KMS-11 (cell line): ENCODE data around the gene MYH11.

ENCODE experiments used
- H2AFZ ChIP-seq: fragments of 200-600 bp; sonication (generic); 2 replicates; pipeline ENCODE4 v1.6.1; 2016; ENCODE audit warnings: antibody characterized with exemption, mixed run types, low read depth
- H3K27ac ChIP-seq: fragments of 200-600 bp; sonication (generic); 2 replicates; pipeline ENCODE4 v1.6.1; 2016; ENCODE audit warnings: mild to moderate bottlenecking, mixed run types
- H3K27me3 ChIP-seq: fragments of 200-600 bp; sonication (generic); 2 replicates; pipeline ENCODE4 v1.6.1; 2017; ENCODE audit warnings: mild to moderate bottlenecking, low read depth, mixed run types, moderate library complexity; ENCODE audit not compliant: insufficient read depth
- H3K36me3 ChIP-seq: fragments of 200-600 bp; sonication (generic); 2 replicates; pipeline ENCODE4 v1.6.1; 2017; ENCODE audit warnings: mild to moderate bottlenecking, mixed run types; ENCODE audit not compliant: insufficient read depth
- H3K4me1 ChIP-seq: fragments of 200-600 bp; sonication (generic); 2 replicates; pipeline ENCODE4 v1.6.1; 2016; ENCODE audit warnings: mild to moderate bottlenecking, low read depth, mixed run types; ENCODE audit not compliant: poor library complexity, severe bottlenecking
- H3K4me2 ChIP-seq: fragments of 200-600 bp; sonication (generic); 2 replicates; pipeline ENCODE4 v1.7.0; 2016; ENCODE audit warnings: mild to moderate bottlenecking, mixed run types
- H3K4me3 ChIP-seq: fragments of 200-600 bp; sonication (generic); IDR thresholded peaks from 2 replicates; pipeline ENCODE4 v1.6.1; 2017; ENCODE audit warnings: low read depth, low read length, mixed read lengths; ENCODE audit not compliant: insufficient read depth
- H3K79me2 ChIP-seq: fragments of 200-600 bp; sonication (generic); 2 replicates; pipeline ENCODE4 v1.6.1; 2016; ENCODE audit warnings: low read depth, mixed run types; ENCODE audit not compliant: insufficient read depth
- H3K9ac ChIP-seq: fragments of 200-600 bp; sonication (generic); 2 replicates; pipeline ENCODE4 v1.6.1; 2016; ENCODE audit warnings: mild to moderate bottlenecking, mixed run types
- H4K20me1 ChIP-seq: fragments of 200-600 bp; sonication (generic); 2 replicates; pipeline ENCODE4 v1.6.1; 2016; ENCODE audit warnings: mild to moderate bottlenecking, mixed run types; ENCODE audit not compliant: insufficient read depth
- TF ChIP-seq, protein P1 (sequence below): fragments of 200-600 bp; sonication (generic); conservative IDR thresholded peaks from 2 replicates; pipeline ENCODE4 v1.6.1; 2017; ENCODE audit warnings: low read depth, mild to moderate bottlenecking, antibody characterized with exemption, low read length, moderate library complexity, mixed read lengths

The MYH11 gene

DNA sequence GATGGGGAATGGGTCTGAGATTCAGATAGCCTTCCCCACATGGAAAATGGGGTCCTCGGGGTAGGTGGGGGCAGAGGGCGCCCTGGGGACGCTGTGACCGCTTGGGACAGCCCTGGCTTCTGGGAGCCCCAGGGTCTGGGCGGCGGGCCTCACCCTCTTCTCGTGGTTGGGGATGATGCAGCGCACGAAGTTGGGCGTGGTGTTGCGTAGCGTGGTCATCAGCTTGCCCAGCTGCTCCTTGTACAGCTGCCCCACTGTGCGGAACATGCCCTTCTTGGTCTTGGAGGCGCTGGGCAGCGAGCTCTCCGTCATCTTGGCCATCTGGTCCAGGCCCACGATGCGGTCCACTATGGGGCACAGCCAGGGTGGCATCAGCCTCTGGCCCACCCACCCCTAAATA is 106.8 kb downstream of the MYH11 start:
- H3K27me3 ChIP-seq: no peaks in the 10 kb centered on the region
- H3K9ac ChIP-seq: no peak overlapping the region
- H3K4me1 ChIP-seq: no peaks in the 10 kb centered on the region
- TF ChIP-seq, protein P1, sequence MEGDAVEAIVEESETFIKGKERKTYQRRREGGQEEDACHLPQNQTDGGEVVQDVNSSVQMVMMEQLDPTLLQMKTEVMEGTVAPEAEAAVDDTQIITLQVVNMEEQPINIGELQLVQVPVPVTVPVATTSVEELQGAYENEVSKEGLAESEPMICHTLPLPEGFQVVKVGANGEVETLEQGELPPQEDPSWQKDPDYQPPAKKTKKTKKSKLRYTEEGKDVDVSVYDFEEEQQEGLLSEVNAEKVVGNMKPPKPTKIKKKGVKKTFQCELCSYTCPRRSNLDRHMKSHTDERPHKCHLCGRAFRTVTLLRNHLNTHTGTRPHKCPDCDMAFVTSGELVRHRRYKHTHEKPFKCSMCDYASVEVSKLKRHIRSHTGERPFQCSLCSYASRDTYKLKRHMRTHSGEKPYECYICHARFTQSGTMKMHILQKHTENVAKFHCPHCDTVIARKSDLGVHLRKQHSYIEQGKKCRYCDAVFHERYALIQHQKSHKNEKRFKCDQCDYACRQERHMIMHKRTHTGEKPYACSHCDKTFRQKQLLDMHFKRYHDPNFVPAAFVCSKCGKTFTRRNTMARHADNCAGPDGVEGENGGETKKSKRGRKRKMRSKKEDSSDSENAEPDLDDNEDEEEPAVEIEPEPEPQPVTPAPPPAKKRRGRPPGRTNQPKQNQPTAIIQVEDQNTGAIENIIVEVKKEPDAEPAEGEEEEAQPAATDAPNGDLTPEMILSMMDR: no peak
- no peak overlapping the region for H3K27ac ChIP-seq
- H4K20me1 ChIP-seq: no peaks in the 10 kb centered on the region
- H3K79me2 ChIP-seq: no peaks in the 10 kb centered on the region
- no peaks in the 10 kb centered on the region for H3K36me3 ChIP-seq
- no peak overlapping the region for H3K4me3 ChIP-seq
- H2AFZ ChIP-seq: no peak overlapping the region
- H3K4me2 ChIP-seq: no peak overlapping the region

DNA sequence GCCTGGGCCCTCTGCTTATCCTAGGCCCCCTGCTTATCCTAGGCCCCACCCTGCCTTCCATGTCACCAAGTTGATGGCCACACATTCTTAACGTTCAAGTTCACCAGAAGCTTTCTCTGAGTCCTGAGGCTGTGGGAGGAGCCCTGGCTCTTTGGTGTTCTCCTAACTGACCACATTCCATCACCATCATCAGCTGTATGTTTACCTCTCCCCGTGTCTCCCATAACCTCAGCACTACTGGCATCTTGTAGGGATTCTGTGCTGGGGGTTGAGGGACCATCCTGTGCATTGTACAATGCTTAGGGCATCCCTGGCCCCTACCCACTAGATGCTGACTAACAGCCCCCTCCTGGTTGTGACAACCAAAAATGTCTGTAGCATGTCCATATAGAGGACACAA is 107.5 kb downstream of the MYH11 start:
- H3K27ac ChIP-seq: no peak overlapping the region
- H3K27me3 ChIP-seq: no peaks in the 10 kb centered on the region
- TF ChIP-seq, protein P1: no peak
- H3K4me1 ChIP-seq: no peaks in the 10 kb centered on the region
- H3K4me3 ChIP-seq: no peak overlapping the region
- no peak overlapping the region for H3K4me2 ChIP-seq
- H3K79me2 ChIP-seq: no peaks in the 10 kb centered on the region
- no peak overlapping the region for H3K9ac ChIP-seq
- H4K20me1 ChIP-seq: no peaks in the 10 kb centered on the region
- no peak overlapping the region for H2AFZ ChIP-seq
- H3K36me3 ChIP-seq: no peaks in the 10 kb centered on the region

DNA sequence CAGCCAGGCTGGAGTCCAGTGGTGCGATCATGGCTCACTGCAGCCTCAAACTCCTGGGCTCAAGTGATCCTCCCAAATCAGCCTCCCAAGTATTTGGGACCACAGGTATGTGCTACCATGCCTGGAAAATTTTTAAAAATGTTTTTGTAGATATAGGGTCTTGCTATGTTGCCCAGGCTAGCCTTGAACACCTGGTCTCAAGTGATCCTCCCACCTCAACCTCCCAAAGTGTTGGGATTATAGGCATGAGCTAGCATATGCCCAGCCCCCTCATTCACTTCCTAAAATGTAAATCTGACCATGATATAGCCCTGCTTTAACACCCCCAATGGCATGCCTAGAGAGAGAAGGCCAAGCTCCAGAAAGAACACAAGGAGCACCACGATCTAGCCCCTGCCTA is 108.2 kb downstream of the MYH11 start:
- Histone ChIP-seq H4K20me1 (no peaks in the 10 kb centered on the region), H3K79me2 (no peaks in the 10 kb centered on the region), H3K36me3 (no peaks in the 10 kb centered on the region), H2AFZ (no peak overlapping the region), H3K27ac (no peak overlapping the region), H3K27me3 (no peaks in the 10 kb centered on the region), H3K4me1 (no peaks in the 10 kb centered on the region), H3K4me2 (no peak overlapping the region), H3K4me3 (no peak overlapping the region), H3K9ac (no peak overlapping the region)
- TF ChIP-seq, protein P1: no peak

DNA sequence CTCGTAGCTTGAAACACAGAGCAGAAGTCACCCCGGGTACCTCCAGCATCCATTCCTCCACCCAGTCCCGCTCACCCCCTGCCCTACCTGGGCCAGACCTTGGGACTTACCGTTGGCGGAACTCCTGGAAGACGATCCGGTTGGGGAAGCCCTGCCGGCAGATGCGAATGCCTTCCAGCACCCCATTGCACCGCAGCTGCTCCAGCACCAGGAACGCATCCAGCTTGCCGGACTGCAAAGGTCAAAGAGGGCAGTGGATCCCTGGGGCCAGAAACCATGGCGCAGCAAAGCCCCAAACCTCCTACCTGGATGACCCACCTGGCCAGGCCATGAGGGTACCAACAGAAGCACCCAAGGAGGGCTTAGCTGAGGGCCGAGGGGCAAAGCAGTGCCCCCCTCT is 108.9 kb downstream of the MYH11 start:
- TF ChIP-seq, protein P1: no peak
- H3K4me1 ChIP-seq: no peaks in the 10 kb centered on the region
- no peaks in the 10 kb centered on the region for H3K27me3 ChIP-seq
- H3K27ac ChIP-seq: no peak overlapping the region
- no peaks in the 10 kb centered on the region for H3K36me3 ChIP-seq
- no peaks in the 10 kb centered on the region for H4K20me1 ChIP-seq
- H3K4me2 ChIP-seq: no peak overlapping the region
- H3K9ac ChIP-seq: no peak overlapping the region
- no peak overlapping the region for H2AFZ ChIP-seq
- no peak overlapping the region for H3K4me3 ChIP-seq
- no peaks in the 10 kb centered on the region for H3K79me2 ChIP-seq

DNA sequence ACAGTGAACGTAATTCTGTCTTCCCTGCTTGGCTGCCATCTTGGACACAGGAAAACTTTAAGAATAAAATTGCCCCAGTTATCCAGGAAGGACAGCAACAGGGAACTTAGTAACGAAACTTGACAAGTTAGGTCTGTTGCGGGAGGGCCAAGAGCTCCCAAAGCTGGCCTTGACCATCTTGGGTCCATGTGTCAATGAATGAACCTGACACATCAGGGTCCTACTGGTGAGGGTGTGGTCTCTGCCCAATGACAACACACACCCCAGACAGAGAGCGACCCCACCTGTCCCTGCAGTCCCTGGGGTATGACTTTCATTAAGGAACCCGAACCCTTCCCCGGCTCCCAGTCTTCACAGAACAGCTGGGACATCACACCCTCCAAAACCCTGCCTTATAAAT is 110.5 kb downstream of the MYH11 start:
- Histone ChIP-seq H3K9ac (no peak overlapping the region), H3K36me3 (no peaks in the 10 kb centered on the region), H3K4me2 (no peak overlapping the region), H3K27ac (no peak overlapping the region), H3K79me2 (no peaks in the 10 kb centered on the region), H3K4me1 (no peaks in the 10 kb centered on the region), H4K20me1 (no peaks in the 10 kb centered on the region), H3K27me3 (no peaks in the 10 kb centered on the region), H2AFZ (no peak overlapping the region), H3K4me3 (no peak overlapping the region)
- TF ChIP-seq, protein P1: no peak
